22Rv1 (cell line): ENCODE measurements around the gene NANOS1.

Experiments
- ZFX ChIP-seq: fragments of 450-650 bp; IDR thresholded peaks from 2 replicates; pipeline ENCODE4 v1.6.1; 2017; ENCODE audit warnings: antibody characterized with exemption, borderline replicate concordance
- TF ChIP-seq, protein P1 (sequence below): fragments of 450-650 bp; IDR thresholded peaks from 2 replicates; pipeline ENCODE4 v1.5.1; 2017; ENCODE audit warnings: mild to moderate bottlenecking

DNA sequence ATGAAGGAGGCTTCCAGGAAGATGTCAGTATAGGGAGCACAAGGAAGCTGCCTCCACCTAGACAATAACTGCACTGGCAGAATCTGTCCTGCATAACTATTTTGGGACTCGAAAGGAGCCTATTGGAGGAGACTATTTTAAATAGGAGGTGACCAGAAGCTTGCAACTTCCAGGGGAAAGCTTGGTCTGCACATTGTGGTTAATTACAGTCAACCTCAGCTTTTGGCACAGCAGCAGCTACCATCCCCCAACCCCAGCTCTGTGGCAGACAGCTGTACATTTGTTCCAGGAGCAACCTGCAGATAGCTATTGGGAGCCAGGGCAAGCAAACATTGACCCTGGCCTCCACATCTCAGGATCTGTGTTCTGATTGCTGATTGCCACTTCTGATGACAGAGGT is 46.3 kb upstream of the NANOS1 start:
- TF ChIP-seq, protein P1, sequence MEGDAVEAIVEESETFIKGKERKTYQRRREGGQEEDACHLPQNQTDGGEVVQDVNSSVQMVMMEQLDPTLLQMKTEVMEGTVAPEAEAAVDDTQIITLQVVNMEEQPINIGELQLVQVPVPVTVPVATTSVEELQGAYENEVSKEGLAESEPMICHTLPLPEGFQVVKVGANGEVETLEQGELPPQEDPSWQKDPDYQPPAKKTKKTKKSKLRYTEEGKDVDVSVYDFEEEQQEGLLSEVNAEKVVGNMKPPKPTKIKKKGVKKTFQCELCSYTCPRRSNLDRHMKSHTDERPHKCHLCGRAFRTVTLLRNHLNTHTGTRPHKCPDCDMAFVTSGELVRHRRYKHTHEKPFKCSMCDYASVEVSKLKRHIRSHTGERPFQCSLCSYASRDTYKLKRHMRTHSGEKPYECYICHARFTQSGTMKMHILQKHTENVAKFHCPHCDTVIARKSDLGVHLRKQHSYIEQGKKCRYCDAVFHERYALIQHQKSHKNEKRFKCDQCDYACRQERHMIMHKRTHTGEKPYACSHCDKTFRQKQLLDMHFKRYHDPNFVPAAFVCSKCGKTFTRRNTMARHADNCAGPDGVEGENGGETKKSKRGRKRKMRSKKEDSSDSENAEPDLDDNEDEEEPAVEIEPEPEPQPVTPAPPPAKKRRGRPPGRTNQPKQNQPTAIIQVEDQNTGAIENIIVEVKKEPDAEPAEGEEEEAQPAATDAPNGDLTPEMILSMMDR: no peak
- TF ChIP-seq ZFX: no peak
